Measurements from ENCODE around the gene HMG20B. TPM values are rescaled to one million over a fixed set of nuclear protein-coding genes. Genes with fewer than 3 reads are reported as not detected.

The HMG20B gene
- total RNA-seq, 1 donor from 2014 or later, result 149 TPM

DNA sequence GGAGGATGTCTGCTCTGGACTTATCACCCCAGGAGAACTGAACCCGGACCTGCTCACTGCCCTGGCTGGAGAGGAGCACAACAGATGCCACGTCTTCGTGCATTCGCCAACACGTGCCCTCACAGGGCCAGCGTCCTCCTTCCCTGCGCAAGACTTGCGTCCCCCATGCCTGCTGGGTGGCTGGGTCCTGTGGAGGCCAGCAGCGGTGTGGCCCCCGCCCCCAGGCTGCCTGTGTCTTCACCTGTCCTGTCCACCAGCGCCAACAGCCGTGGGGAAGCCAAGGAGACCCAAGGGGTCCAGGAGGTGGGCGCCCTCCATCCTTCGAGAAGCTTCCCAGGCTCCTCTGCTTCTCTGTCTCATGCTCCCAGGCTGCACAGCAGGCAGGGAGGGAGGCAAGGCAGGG, 37.2 kb upstream of the HMG20B start:
- DNase-seq (ENCODE audit: low spot score in 2 of 2), result no peak
- TF ChIP-seq, protein P1, sequence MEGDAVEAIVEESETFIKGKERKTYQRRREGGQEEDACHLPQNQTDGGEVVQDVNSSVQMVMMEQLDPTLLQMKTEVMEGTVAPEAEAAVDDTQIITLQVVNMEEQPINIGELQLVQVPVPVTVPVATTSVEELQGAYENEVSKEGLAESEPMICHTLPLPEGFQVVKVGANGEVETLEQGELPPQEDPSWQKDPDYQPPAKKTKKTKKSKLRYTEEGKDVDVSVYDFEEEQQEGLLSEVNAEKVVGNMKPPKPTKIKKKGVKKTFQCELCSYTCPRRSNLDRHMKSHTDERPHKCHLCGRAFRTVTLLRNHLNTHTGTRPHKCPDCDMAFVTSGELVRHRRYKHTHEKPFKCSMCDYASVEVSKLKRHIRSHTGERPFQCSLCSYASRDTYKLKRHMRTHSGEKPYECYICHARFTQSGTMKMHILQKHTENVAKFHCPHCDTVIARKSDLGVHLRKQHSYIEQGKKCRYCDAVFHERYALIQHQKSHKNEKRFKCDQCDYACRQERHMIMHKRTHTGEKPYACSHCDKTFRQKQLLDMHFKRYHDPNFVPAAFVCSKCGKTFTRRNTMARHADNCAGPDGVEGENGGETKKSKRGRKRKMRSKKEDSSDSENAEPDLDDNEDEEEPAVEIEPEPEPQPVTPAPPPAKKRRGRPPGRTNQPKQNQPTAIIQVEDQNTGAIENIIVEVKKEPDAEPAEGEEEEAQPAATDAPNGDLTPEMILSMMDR (IDR thresholded peaks at IDR 0.05), result no peak
- intact Hi-C loops (cut with DNase I), result no loop called here
- Histone ChIP-seq H3K36me3 (peaks cover 58 to 65% of the 10 kb centered on the region in 2 donors), H3K9me3 (peaks cover 0 to 3% of the 10 kb centered on the region in 2 donors), H3K4me1 (no peaks in the 10 kb centered on the region), H3K4me3 (no peak overlapping the region), H3K27ac (no peak overlapping the region), H3K27me3 (no peaks in the 10 kb centered on the region)

DNA sequence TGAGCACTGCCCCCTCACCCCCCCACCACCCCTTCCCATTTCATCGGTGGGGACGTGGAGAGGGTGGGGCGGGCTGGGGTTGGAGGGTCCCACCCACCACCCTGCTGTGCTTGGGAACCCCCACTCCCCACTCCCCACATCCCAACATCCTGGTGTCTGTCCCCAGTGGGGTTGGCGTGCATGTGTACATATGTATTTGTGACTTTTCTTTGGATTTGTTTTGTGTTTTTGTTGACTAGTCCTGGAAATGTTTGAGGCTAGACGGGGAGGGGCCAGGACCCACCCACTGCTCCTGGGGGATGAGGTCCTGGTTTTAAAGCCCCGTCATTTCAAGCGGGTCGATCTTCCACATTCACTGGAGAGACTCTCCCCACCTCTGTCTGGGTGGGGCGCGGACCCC, 36.8 kb upstream of the HMG20B start:
- TF ChIP-seq, protein P1 (IDR thresholded peaks at IDR 0.05), result no peak
- H3K27ac ChIP-seq, result no peak overlapping the region
- H3K4me3 ChIP-seq, result no peak overlapping the region
- intact Hi-C loops (cut with DNase I), result no loop called here
- no peak for DNase-seq (ENCODE audit: low spot score in 2 of 2)
- H3K9me3 ChIP-seq, result peaks cover 0 to 3% of the 10 kb centered on the region in 2 donors
- no peaks in the 10 kb centered on the region for H3K27me3 ChIP-seq
- H3K36me3 ChIP-seq, result peaks cover 54 to 61% of the 10 kb centered on the region in 2 donors
- H3K4me1 ChIP-seq, result no peaks in the 10 kb centered on the region

DNA sequence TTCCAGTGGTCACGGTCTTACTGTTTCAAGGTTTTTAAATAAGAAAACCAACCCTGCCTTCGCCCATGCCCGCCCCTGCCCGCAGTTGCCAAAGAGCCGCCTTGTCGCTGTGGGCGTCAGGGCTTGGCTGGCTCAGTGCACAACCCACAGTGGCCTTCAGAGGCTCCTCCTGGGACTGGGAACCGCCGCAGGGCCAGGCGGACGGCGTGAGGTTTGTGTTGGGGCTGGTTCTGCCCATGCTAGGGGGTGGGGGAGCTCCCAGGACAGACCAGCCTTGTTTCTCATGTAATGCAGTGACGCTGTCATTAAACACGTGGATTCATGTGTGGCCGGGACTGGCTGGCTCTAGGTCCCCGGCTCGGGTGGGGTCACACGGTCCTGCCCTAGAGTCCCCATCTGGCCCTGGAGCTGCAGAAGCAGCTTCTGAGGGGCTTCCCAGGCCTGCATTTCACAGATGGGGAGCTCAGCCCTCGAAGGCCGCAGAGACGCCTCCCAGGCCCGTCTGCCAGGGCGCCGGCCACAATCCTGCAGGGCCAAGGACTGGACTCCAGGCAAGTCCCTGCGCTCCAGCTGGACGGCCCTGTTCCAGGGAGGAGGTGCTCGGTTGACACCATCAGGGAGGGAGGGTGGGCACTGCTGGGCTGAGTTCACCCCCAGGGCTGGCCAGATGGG, 36.2 kb upstream of the HMG20B start:
- Histone ChIP-seq H3K36me3 (peaks cover 50 to 55% of the 10 kb centered on the region in 2 donors), H3K4me3 (no peak overlapping the region), H3K27me3 (no peaks in the 10 kb centered on the region), H3K27ac (no peak overlapping the region), H3K9me3 (peaks cover 0 to 3% of the 10 kb centered on the region in 2 donors), H3K4me1 (no peaks in the 10 kb centered on the region)
- TF ChIP-seq, protein P1 (IDR thresholded peaks at IDR 0.05), result no peak
- intact Hi-C loops (cut with DNase I), result no loop called here
- no peak for DNase-seq (ENCODE audit: low spot score in 2 of 2)

DNA sequence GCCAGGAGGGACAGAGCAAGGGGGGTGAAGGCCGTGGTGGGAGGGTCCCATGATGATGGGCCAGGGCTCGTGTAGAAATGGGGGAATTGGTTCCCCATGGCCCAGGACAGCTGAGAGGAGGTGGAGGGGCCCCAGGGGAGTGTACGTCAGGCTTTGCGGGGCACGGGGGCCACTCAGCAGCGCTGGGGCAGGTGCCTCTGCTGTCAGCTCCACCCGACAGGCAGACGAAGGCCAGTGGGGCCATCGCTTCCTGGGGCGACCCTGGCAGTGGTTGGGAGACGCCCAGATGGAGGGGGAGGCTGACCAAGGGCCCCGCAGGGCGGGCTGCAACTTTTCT, 35.7 kb upstream of the HMG20B start:
- no peaks in the 10 kb centered on the region for H3K27me3 ChIP-seq
- peaks cover 45 to 50% of the 10 kb centered on the region in 2 donors for H3K36me3 ChIP-seq
- TF ChIP-seq, protein P1 (IDR thresholded peaks at IDR 0.05), result no peak
- intact Hi-C loops (cut with DNase I), result no loop called here
- DNase-seq (ENCODE audit: low spot score in 2 of 2), result no peak
- H3K4me1 ChIP-seq, result no peaks in the 10 kb centered on the region
- no peak overlapping the region for H3K4me3 ChIP-seq
- no peak overlapping the region for H3K27ac ChIP-seq
- H3K9me3 ChIP-seq, result peaks cover 0 to 3% of the 10 kb centered on the region in 2 donors

DNA sequence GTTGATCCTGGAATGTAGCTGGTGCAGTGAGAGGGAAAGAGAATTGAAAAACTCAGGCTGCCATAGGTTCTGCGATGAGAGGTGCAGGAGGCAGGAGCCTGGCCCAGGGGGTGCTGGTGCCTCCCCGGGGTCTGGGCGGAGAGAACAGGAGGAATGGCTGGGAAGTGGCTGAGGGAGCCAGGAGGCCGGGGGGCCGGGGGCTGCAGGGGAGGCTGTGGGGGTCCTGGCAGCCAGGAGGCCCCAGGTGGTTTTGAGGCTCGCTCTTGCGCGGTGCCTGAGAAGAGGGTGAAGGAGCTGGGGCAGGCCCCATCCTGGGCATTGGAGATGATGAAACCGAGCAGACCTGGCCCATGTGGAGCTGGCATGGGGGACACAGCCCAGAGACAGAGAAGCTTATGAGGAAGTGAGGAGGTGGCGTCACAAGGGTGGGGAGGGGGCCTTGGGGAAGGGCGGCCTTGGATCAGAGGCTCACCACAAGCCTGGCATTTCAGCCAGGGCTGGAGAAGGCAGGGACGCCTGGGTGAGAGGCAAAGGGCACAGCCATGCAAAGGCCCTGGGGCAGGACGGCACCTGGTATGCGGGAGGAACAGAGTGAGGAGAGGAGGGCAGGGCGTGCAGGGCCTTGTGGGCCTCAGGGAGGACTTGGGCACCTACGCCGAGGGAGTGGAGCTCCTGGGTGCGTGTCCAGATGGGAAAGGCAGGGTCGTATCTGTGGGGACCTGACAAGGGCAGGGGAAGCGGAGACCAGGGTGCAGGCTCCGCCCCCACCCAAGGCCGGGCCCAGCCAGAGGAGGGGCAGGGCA, 35.1 kb upstream of the HMG20B start:
- no peaks in the 10 kb centered on the region for H3K27me3 ChIP-seq
- no peaks in the 10 kb centered on the region for H3K4me1 ChIP-seq
- H3K36me3 ChIP-seq, result peaks cover 39 to 45% of the 10 kb centered on the region in 2 donors
- H3K27ac ChIP-seq, result no peak overlapping the region
- TF ChIP-seq, protein P1 (IDR thresholded peaks at IDR 0.05), result no peak
- no peak for DNase-seq (ENCODE audit: low spot score in 2 of 2)
- intact Hi-C loops (cut with DNase I), result no loop called here
- peaks cover 0 to 3% of the 10 kb centered on the region in 2 donors for H3K9me3 ChIP-seq
- no peak overlapping the region for H3K4me3 ChIP-seq
